PC-9 (cell line): ENCODE measurements around the gene ROR2. TPM values are rescaled to one million over a fixed set of nuclear protein-coding genes. Genes with fewer than 3 reads are reported as not detected.

ENCODE experiments used
- BruUV-seq: library from RNA; stranded (reverse); fragments of 400-500 nt; replicated peaks from 2 replicates; lab custom pipeline; 2021; lab: Mats Ljungman, UMichigan
- CTCF ChIA-PET: fragments of 300-600 bp; sonication (Branson Sonifier 250); formaldehyde crosslinking; loops from one replicate; lab custom pipeline; 2022; ENCODE audit warnings: antibody characterized with exemption; lab: Charles Lee
- POLR2A ChIA-PET: fragments of 300-600 bp; sonication (Branson Sonifier 250); formaldehyde crosslinking; loops from one replicate; lab custom pipeline; 2022; ENCODE audit warnings: antibody characterized with exemption; ENCODE audit not compliant: unreplicated experiment; lab: Charles Lee
- DNase-seq, 2 experiments: peaks; one replicate each; pipeline versions ENCODE4 v3.0.0 to v3.0.0-alpha.2; 2015 to 2022; ENCODE audit warnings: mixed read lengths in 1 of 2
- H2AFZ ChIP-seq: fragments of 200-600 bp; sonication (generic); 2 replicates; pipeline ENCODE4 v1.8.1; 2017; ENCODE audit warnings: antibody characterized with exemption
- H3F3A ChIP-seq: fragments of 200-600 bp; sonication (generic); 2 replicates; pipeline ENCODE4 v1.8.1; 2017; ENCODE audit warnings: antibody characterized with exemption, mild to moderate bottlenecking, low read depth; ENCODE audit not compliant: insufficient read depth
- H3K27ac ChIP-seq: fragments of 200-600 bp; sonication (generic); 2 replicates; pipeline ENCODE4 v1.6.1; 2016; ENCODE audit warnings: mixed run types
- H3K27me3 ChIP-seq: fragments of 200-600 bp; sonication (generic); 2 replicates; pipeline ENCODE4 v1.6.1; 2016; ENCODE audit warnings: low read depth, mixed run types; ENCODE audit not compliant: insufficient read depth
- H3K36me3 ChIP-seq: fragments of 200-600 bp; sonication (generic); 2 replicates; pipeline ENCODE4 v1.6.1; 2016; ENCODE audit warnings: low read depth, mixed run types
- H3K4me1 ChIP-seq: fragments of 200-600 bp; sonication (generic); replicated peaks from 2 replicates; pipeline ENCODE4 v1.6.1; 2016; ENCODE audit warnings: mixed run types; ENCODE audit not compliant: insufficient read depth
- H3K4me2 ChIP-seq: fragments of 200-600 bp; sonication (generic); 2 replicates; pipeline ENCODE4 v1.6.1; 2017; ENCODE audit warnings: mixed run types
- H3K4me3 ChIP-seq: fragments of 200-600 bp; sonication (generic); 2 replicates; pipeline ENCODE4 v1.6.1; 2016; ENCODE audit warnings: mixed run types
- H3K79me2 ChIP-seq: fragments of 200-600 bp; sonication (generic); 2 replicates; pipeline ENCODE4 v1.6.1; 2017; ENCODE audit warnings: low read depth, mixed run types
- H3K9me2 ChIP-seq: fragments of 200-600 bp; sonication (generic); 2 replicates; pipeline ENCODE4 v1.8.1; 2017; ENCODE audit warnings: mild to moderate bottlenecking; ENCODE audit not compliant: insufficient read depth
- H3K9me3 ChIP-seq: fragments of 200-600 bp; sonication (generic); 2 replicates; pipeline ENCODE4 v1.8.1; 2016; ENCODE audit warnings: low read depth; ENCODE audit not compliant: insufficient read depth
- H4K20me1 ChIP-seq: fragments of 200-600 bp; sonication (generic); 2 replicates; pipeline ENCODE4 v1.8.1; 2017; ENCODE audit not compliant: insufficient read depth
- CTCF ChIP-seq: fragments of 200-600 bp; sonication (generic); conservative IDR thresholded peaks from 2 replicates; pipeline ENCODE4 v1.6.1; 2017; ENCODE audit warnings: mixed run types, antibody characterized with exemption, mild to moderate bottlenecking, moderate library complexity
- EZH2 ChIP-seq: fragments of 200-600 bp; sonication (generic); IDR thresholded peaks from 2 replicates; pipeline ENCODE4 v1.8.0; 2017; ENCODE audit warnings: antibody characterized with exemption, low read depth
- intact Hi-C: fragments of 100-400 bp; cut with micrococcal nuclease; formaldehyde crosslinking; loops from one replicate; pipeline ENCODE4 v1.10.0; 2022; ENCODE audit not compliant: unreplicated experiment
- total RNA-seq: library from RNA; stranded (reverse); gene quantifications from 2 replicates; pipeline ENCODE4 v1.2.3, GENCODE V29; 2021

Gene ROR2
- total RNA-seq, 1 experiment from 2014 or later: not detected

- Histone ChIP-seq H3K36me3 (no peaks in the 10 kb centered on the region), H4K20me1 (no peaks in the 10 kb centered on the region), H3F3A (no peaks in the 10 kb centered on the region), H3K27me3 (peaks cover 50% of the 10 kb centered on the region), H3K27ac (no peak overlapping the region), H2AFZ (no peak overlapping the region), H3K4me3 (no peak overlapping the region), H3K4me1 (peaks cover 21% of the 10 kb centered on the region), H3K4me2 (no peak overlapping the region), H3K79me2 (no peaks in the 10 kb centered on the region), H3K9me3 (no peaks in the 10 kb centered on the region), H3K9me2 (no peaks in the 10 kb centered on the region)
- CTCF ChIA-PET: no interaction called here
- TF ChIP-seq EZH2 (no peak), CTCF (no peak)
- no peak for DNase-seq
- intact Hi-C loops: no loop called here
- BruUV-seq: no TSS peak
- POLR2A ChIA-PET: no interaction called here
Observed at GRCh38 chr9:91820949-91821880, 128.8 kb downstream of the ROR2 start.

- Histone ChIP-seq H3F3A (no peaks in the 10 kb centered on the region), H2AFZ (no peak overlapping the region), H3K79me2 (no peaks in the 10 kb centered on the region), H3K9me2 (no peaks in the 10 kb centered on the region), H3K4me2 (no peak overlapping the region), H3K4me3 (no peak overlapping the region), H3K27ac (no peak overlapping the region), H3K4me1 (peaks cover 11% of the 10 kb centered on the region), H4K20me1 (no peaks in the 10 kb centered on the region), H3K27me3 (peaks cover 49% of the 10 kb centered on the region), H3K9me3 (no peaks in the 10 kb centered on the region), H3K36me3 (no peaks in the 10 kb centered on the region)
- DNase-seq: no peak
- no peak for TF ChIP-seq EZH2
- TF ChIP-seq CTCF: no peak
- no TSS peak for BruUV-seq
- ChIA-PET POLR2A (no interaction called here), CTCF (no interaction called here)
- intact Hi-C loops: no loop called here
Observed at GRCh38 chr9:91820126-91820750, 129.8 kb downstream of the ROR2 start.

GRCh38 chr9:91818647-91819403 lies 131.2 kb downstream of the ROR2 start:
- Histone ChIP-seq H3K36me3 (no peaks in the 10 kb centered on the region), H4K20me1 (no peaks in the 10 kb centered on the region), H3K79me2 (no peaks in the 10 kb centered on the region), H3K9me2 (no peaks in the 10 kb centered on the region), H3K27me3 (peaks cover 49% of the 10 kb centered on the region), H3K4me1 (no peaks in the 10 kb centered on the region; the same call in 1 of the 2 replicates), H3K9me3 (no peaks in the 10 kb centered on the region), H3K4me3 (no peak overlapping the region), H3K27ac (no peak overlapping the region), H3F3A (no peaks in the 10 kb centered on the region), H3K4me2 (no peak overlapping the region), H2AFZ (no peak overlapping the region)
- no peak for DNase-seq
- CTCF ChIA-PET: no interaction called here
- TF ChIP-seq EZH2 (no peak), CTCF (no peak)
- POLR2A ChIA-PET: no interaction called here
- no TSS peak for BruUV-seq
- intact Hi-C loops: no loop called here
